Liver (tissue), 9 donors: Measurements from ENCODE around the gene RAD51B. TPM values are rescaled to one million over a fixed set of nuclear protein-coding genes. Genes with fewer than 3 reads are reported as not detected.

Experiments used
- DNase-seq: peaks from one replicate; pipeline ENCODE4 v3.0.0-alpha.2; 2017; ENCODE audit warnings: low spot score
- H3K27ac ChIP-seq, 2 donors: one replicate each; pipeline ENCODE4 v1.7.0; 2013; ENCODE audit warnings: inconsistent platforms in 2 of 2, low read length in 2 of 2, control low read depth in 1 of 2, low read depth in 1 of 2, mild to moderate bottlenecking in 1 of 2
- H3K27me3 ChIP-seq, 4 donors: one replicate each; pipeline versions ENCODE4 v1.6.1 to v1.7.0; 2013; ENCODE audit warnings: low read length in 3 of 4, inconsistent platforms in 1 of 4, mild to moderate bottlenecking in 1 of 4, moderate library complexity in 1 of 4; ENCODE audit not compliant: control insufficient read depth in 4 of 4, insufficient read depth in 4 of 4
- H3K36me3 ChIP-seq, 4 donors: one replicate each; pipeline versions ENCODE4 v1.6.1 to v1.7.0; 2013; ENCODE audit warnings: low read length in 3 of 4, mild to moderate bottlenecking in 3 of 4, low read depth in 1 of 4, moderate library complexity in 1 of 4; ENCODE audit not compliant: control insufficient read depth in 4 of 4, insufficient read depth in 3 of 4
- H3K4me1 ChIP-seq, 4 donors: one replicate each; pipeline versions ENCODE4 v1.6.1 to v1.7.0; 2013; ENCODE audit warnings: low read length in 3 of 4, mild to moderate bottlenecking in 3 of 4, moderate library complexity in 1 of 4; ENCODE audit not compliant: control insufficient read depth in 4 of 4, insufficient read depth in 4 of 4
- H3K4me3 ChIP-seq, 3 donors: one replicate each; pipeline versions ENCODE4 v1.6.1 to v1.7.0; 2013; ENCODE audit warnings: low read length in 3 of 3, control low read depth in 1 of 3, low read depth in 1 of 3, mild to moderate bottlenecking in 1 of 3
- H3K9ac ChIP-seq, 2 donors: one replicate each; pipeline ENCODE4 v1.7.0; 2013; ENCODE audit warnings: low read length in 2 of 2, mild to moderate bottlenecking in 2 of 2, moderate library complexity in 2 of 2, control low read depth in 1 of 2, low read depth in 1 of 2
- H3K9me3 ChIP-seq, 4 donors: one replicate each; pipeline versions ENCODE4 v1.6.1 to v1.7.0; 2013; ENCODE audit warnings: low read length in 3 of 4; ENCODE audit not compliant: control insufficient read depth in 4 of 4
- ATF3 ChIP-seq: IDR thresholded peaks from 2 replicates; pipeline ENCODE4 v1.6.1; 2016; ENCODE audit warnings: antibody characterized with exemption
- CTCF ChIP-seq: fragments of 150-350 bp; IDR thresholded peaks from 2 replicates; pipeline ENCODE4 v1.5.1; 2017; ENCODE audit warnings: improper control_type of control experiment, low read depth, low read length; ENCODE audit not compliant: missing input control
- EGR1 ChIP-seq, 2 donors: IDR thresholded peaks; 2 replicates each; pipeline ENCODE4 v1.6.1; 2016 to 2018; ENCODE audit warnings: antibody characterized with exemption in 2 of 2, low read depth in 2 of 2
- FOXA2 ChIP-seq: IDR thresholded peaks from 2 replicates; pipeline ENCODE4 v1.6.1; 2016; ENCODE audit warnings: antibody characterized with exemption
- GABPA ChIP-seq, 2 donors: IDR thresholded peaks in 1 of 2; conservative IDR thresholded peaks in 1 of 2; 2 replicates each; pipeline ENCODE4 v1.6.1; 2016; ENCODE audit warnings: antibody characterized with exemption in 2 of 2, mild to moderate bottlenecking in 1 of 2, moderate library complexity in 1 of 2
- HNF4A ChIP-seq, 2 donors: conservative IDR thresholded peaks; 2 replicates each; pipeline ENCODE4 v1.6.1; 2016; ENCODE audit warnings: antibody characterized with exemption in 2 of 2, mild to moderate bottlenecking in 2 of 2
- HNF4G ChIP-seq: IDR thresholded peaks from 2 replicates; pipeline ENCODE4 v1.6.1; 2016; ENCODE audit warnings: antibody characterized with exemption
- JUND ChIP-seq, 2 donors: IDR thresholded peaks; 2 replicates each; pipeline ENCODE4 v1.6.1; 2016; ENCODE audit warnings: antibody characterized with exemption in 2 of 2
- MAX ChIP-seq: IDR thresholded peaks from 2 replicates; pipeline ENCODE4 v1.6.1; 2016; ENCODE audit warnings: antibody characterized with exemption
- RAD21 ChIP-seq, 2 donors: IDR thresholded peaks; 2 replicates each; pipeline ENCODE4 v1.6.1; 2016; ENCODE audit warnings: antibody characterized with exemption in 2 of 2, mild to moderate bottlenecking in 2 of 2
- REST ChIP-seq: IDR thresholded peaks from 2 replicates; pipeline ENCODE4 v1.6.1; 2016; ENCODE audit warnings: antibody characterized with exemption, mild to moderate bottlenecking
- RXRA ChIP-seq, 2 donors: IDR thresholded peaks; 2 replicates each; pipeline ENCODE4 v1.6.1; 2017 to 2018; ENCODE audit warnings: antibody characterized with exemption in 2 of 2, mild to moderate bottlenecking in 1 of 2
- SP1 ChIP-seq: IDR thresholded peaks from 2 replicates; pipeline ENCODE4 v1.6.1; 2018; ENCODE audit warnings: antibody characterized with exemption, mild to moderate bottlenecking
- TAF1 ChIP-seq: conservative IDR thresholded peaks from 2 replicates; pipeline ENCODE4 v1.6.1; 2016; ENCODE audit warnings: antibody characterized with exemption, mild to moderate bottlenecking
- ZBTB33 ChIP-seq: IDR thresholded peaks from 2 replicates; pipeline ENCODE4 v1.6.1; 2016; ENCODE audit warnings: antibody characterized with exemption
- WGBS: extraction: QIAGEN DNeasy Blood & Tissue Kit; methylation state at CpG from one replicate; pipeline ENCODE4 v1.1.7; 2013; 5-methylcytosine and 5-hydroxymethylcytosine counted together
- polyA plus RNA-seq, 2 donors: library from polyadenylated mRNA; stranded (reverse) in 1 of 2; unstranded in 1 of 2; fragments of 200-250 nt in 1 of 2; fragments of >200 nt in 1 of 2; fragmentation: Nextera tagmentation in 1 of 2; extraction: Ambion mirVana in 1 of 2; gene quantifications; one replicate each; pipeline versions ENCODE4 v1.2.1 to v1.2.3, GENCODE V29; 2013 to 2015
- total RNA-seq, 2 donors: library from RNA; depleted of rRNA; stranded (reverse); fragments of >200 nt; gene quantifications; one replicate each; pipeline ENCODE4 v1.2.3, GENCODE V29; 2014
- donor health status: healthy.
- donor health status: healthy.
- donor health status: healthy.
- donor health status: healthy.
- donor health status: healthy.

Gene RAD51B
- total and polyA plus RNA-seq, 4 donors = 0.81 to 12.9 (median 2.4) TPM

DNA sequence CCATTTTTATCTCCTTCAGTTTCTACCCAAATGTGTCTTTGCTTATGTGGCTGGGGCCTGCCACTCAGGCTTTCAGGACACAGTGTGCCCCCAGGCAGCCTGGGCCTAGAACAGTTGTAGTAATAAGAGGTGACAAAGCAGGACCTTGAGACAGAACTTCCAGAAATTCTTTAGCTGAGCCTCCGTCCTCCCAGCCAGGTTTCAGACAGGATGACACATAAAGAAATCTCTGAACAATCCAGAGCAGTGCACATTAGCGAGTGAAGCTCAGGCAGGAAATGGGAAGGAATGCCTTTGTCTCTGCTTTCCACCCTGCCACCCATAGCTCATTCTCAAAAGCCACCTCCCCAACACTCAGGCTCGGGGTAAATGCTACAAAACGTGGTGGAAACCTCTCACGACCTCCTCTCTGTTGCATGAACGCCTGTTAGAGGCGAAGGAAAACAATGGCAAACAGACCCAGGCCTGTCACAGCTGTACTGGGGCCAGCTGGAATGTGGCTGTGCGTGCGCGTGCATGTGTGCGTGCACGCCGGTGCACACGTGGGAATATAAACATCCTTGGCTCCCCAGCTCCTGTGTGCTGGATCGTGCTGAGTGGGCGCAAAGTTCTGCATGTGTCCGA, 686.6 kb downstream of the RAD51B start (continued):
- no peak for TF ChIP-seq MAX
- no peak for TF ChIP-seq ATF3
- TF ChIP-seq HNF4G = no peak

- TF ChIP-seq REST = no peak
- TF ChIP-seq MAX = no peak
- TF ChIP-seq RAD21 (IDR thresholded peaks at IDR 0.05) = no peak
- no peaks in the 10 kb centered on the region for H3K27me3 ChIP-seq
- H3K9ac ChIP-seq = no peak overlapping the region
- H3K4me1 ChIP-seq = peaks cover 0 to 5% (median 0%) of the 10 kb centered on the region in 4 donors
- no peaks in the 10 kb centered on the region for H3K36me3 ChIP-seq
- no peak for DNase-seq
- H3K27ac ChIP-seq = no peak overlapping the region
- no peaks in the 10 kb centered on the region for H3K9me3 ChIP-seq
- no peak overlapping the region for H3K4me3 ChIP-seq
- 81% methylated on average over 11 of the region's 11 CpGs for WGBS
Measured at GRCh38 chr14:68506645-68507419, 687.3 kb downstream of the RAD51B start.

DNA sequence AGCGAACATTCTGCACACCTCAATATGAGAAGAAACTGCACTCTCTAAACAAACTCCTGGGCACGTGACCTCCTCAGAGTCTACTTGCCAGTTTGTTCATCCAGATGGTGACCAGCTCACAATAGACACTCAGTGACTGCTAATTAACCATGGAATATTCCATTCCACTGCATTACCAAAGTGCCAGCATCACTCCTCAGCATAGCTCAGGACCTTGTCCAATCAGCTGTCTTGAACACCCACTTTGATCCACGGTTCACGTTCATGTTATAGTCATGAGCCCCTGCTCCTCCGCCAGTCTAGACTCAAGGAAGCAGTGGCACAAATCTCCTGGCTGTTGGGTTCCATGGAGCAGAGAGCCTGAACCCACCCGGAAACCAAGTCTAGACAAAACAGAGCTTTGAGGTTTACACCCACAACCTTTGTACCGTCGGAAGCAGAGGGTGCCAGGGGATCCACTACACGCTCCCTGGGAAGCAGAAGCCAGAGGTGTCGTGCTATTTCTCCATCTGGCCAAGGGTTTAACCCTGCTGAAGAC, 688.0 kb downstream of the RAD51B start:
- Histone ChIP-seq H3K36me3 (no peaks in the 10 kb centered on the region), H3K27ac (no peak overlapping the region), H3K4me3 (no peak overlapping the region), H3K27me3 (no peaks in the 10 kb centered on the region), H3K9me3 (no peaks in the 10 kb centered on the region), H3K9ac (no peak overlapping the region), H3K4me1 (peaks cover 0 to 5% (median 0%) of the 10 kb centered on the region in 4 donors)
- DNase-seq = no peak
- 81% methylated on average over 10 of the region's 10 CpGs for WGBS
- TF ChIP-seq REST (no peak), CTCF (no peak), SP1 (no peak), RXRA (IDR thresholded peaks at IDR 0.05) (no peak), JUND (IDR thresholded peaks at IDR 0.05) (no peak), EGR1 (IDR thresholded peaks at IDR 0.05; ENCODE audit: low read depth in 2 of 2) (no peak), MAX (no peak), TAF1 (no peak), GABPA (IDR thresholded peaks at IDR 0.05 in 1 of 2, conservative IDR thresholded peaks at IDR 0.05 in 1 of 2) (no peak), HNF4A (conservative IDR thresholded peaks at IDR 0.05) (no peak), RAD21 (IDR thresholded peaks at IDR 0.05) (no peak), ZBTB33 (no peak), FOXA2 (no peak)
